Hepatocyte (in vitro differentiated cells): ENCODE measurements around the gene HSD3B7.

ENCODE experiments used
- CTCF ChIP-seq: fragments of 200-600 bp; sonication (generic); IDR thresholded peaks from 2 replicates; pipeline ENCODE4 v1.5.1; 2016; ENCODE audit warnings: antibody characterized with exemption, mild to moderate bottlenecking; ENCODE audit not compliant: poor library complexity
- EZH2 ChIP-seq: fragments of 200-600 bp; sonication (generic); IDR thresholded peaks from 2 replicates; pipeline ENCODE4 v1.6.1; 2016; ENCODE audit warnings: antibody characterized with exemption, mild to moderate bottlenecking, borderline replicate concordance
- EZH2phosphoT487 ChIP-seq: fragments of 200-600 bp; sonication (generic); IDR thresholded peaks from one replicate; pipeline ENCODE4 v1.6.1; 2018; ENCODE audit warnings: antibody characterized with exemption, mild to moderate bottlenecking, low read depth, moderate library complexity; ENCODE audit not compliant: unreplicated experiment, severe bottlenecking

GRCh38 chr16:30953511-30954124, 31.4 kb upstream of the HSD3B7 start:
- peak; percentile 62 for TF ChIP-seq CTCF
- TF ChIP-seq EZH2: no peak
- TF ChIP-seq EZH2phosphoT487: no peak
